Esophagus squamous epithelium (tissue), 5 donors: ENCODE results near the gene NCAPH2. TPM values are rescaled to one million over a fixed set of nuclear protein-coding genes. Genes with fewer than 3 reads are reported as not detected.

ENCODE experiments used
- DNase-seq: peaks from one replicate; lab custom pipeline; 2025; lab: John Stamatoyannopoulos, UW
- H3K27ac ChIP-seq, 4 donors: fragments of 200-600 bp; sonication (generic); one replicate each; pipeline ENCODE4 v1.5.1; 2016 to 2019; ENCODE audit warnings: mild to moderate bottlenecking in 1 of 4
- H3K27me3 ChIP-seq, 4 donors: fragments of 200-600 bp; sonication (generic); 1 replicate in 3 of 4; 2 replicates in 1 of 4; pipeline versions ENCODE4 v1.5.1 to v1.6.0; 2017 to 2021; ENCODE audit warnings: antibody characterized with exemption in 1 of 4
- H3K36me3 ChIP-seq, 3 donors: fragments of 200-600 bp; sonication (generic); one replicate each; pipeline ENCODE4 v1.5.1; 2016 to 2019
- H3K4me1 ChIP-seq, 3 donors: fragments of 200-600 bp; sonication (generic); one replicate each; pipeline ENCODE4 v1.5.1; 2017 to 2019
- H3K4me3 ChIP-seq, 4 donors: fragments of 200-600 bp; sonication (generic); 1 replicate in 3 of 4; 2 replicates in 1 of 4; pipeline ENCODE4 v1.5.1; 2016 to 2019; ENCODE audit warnings: mild to moderate bottlenecking in 2 of 4, moderate library complexity in 1 of 4
- H3K9me3 ChIP-seq, 3 donors: fragments of 200-600 bp; sonication (generic); one replicate each; pipeline ENCODE4 v1.5.1; 2016 to 2019
- POLR2A ChIP-seq, 4 donors: fragments of 450-650 bp; IDR thresholded peaks; one replicate each; pipeline ENCODE4 v1.6.1; 2017; ENCODE audit warnings: antibody characterized with exemption in 4 of 4, mild to moderate bottlenecking in 4 of 4, moderate library complexity in 3 of 4
- WGBS, 2 donors: methylation state at CpG; one replicate each; pipeline ENCODE4 v1.1.5; 2018; 5-methylcytosine and 5-hydroxymethylcytosine counted together
- intact Hi-C: fragments of 100-400 bp; cut with DNase I; formaldehyde crosslinking; loops from one replicate; pipeline ENCODE4 v1.15.0; 2022
- total RNA-seq, 4 donors: library from RNA; depleted of rRNA; stranded (reverse); fragments of >200 nt; gene quantifications; one replicate each; pipeline ENCODE4 v1.1.0, GENCODE V29; 2016
- TF ChIP-seq, protein P1 (sequence below), 6 experiments: fragments of 450-650 bp in 4 of 6; fragments of 200-600 bp in 2 of 6; sonication (generic) in 2 of 6; IDR thresholded peaks; one replicate each; pipeline ENCODE4 v1.5.1; 2016 to 2019; ENCODE audit warnings: antibody characterized with exemption in 6 of 6, mild to moderate bottlenecking in 4 of 6, moderate library complexity in 4 of 6
- donor health status: DM: yes; HTN: yes; CAD: no.

The NCAPH2 gene
- total RNA-seq, 4 donors from 2014 or later, result 30.2 to 42.6 (median 38.5) TPM

DNA sequence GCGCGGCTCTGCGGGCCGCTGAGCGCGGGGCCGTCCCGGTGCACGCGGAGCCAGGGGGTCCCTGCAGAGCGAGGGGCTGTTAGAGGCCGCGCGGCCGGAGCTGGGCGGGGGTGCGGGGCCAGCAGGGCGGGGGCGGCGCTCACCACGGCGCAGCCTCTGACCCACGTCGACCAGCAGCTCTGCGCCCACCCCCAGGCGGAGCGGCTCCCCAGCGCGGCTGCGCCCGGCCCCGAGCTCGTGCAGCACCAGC, 17.8 kb downstream of the NCAPH2 start:
- Histone ChIP-seq H3K9me3 (no peaks in the 10 kb centered on the region), H3K4me1 (peaks cover 42 to 74% (median 47%) of the 10 kb centered on the region in 3 donors), H3K36me3 (peaks cover 25 to 33% (median 28%) of the 10 kb centered on the region in 3 donors), H3K27me3 (peaks cover 0 to 12% (median 0%) of the 10 kb centered on the region in 4 donors), H3K4me3 (peak overlapping the region; percentile 55 to 84 (median 67)), H3K27ac (peak overlapping the region; percentile 90 to 99 (median 95))
- intact Hi-C loops, result loop anchor here (10.0 kb wide), 1 partner anchor 89 kb away; no protein-coding TSS in a partner anchor
- no CpG with 5 or more reads among the region's 33 CpGs for WGBS, 2 donors
- TF ChIP-seq POLR2A (IDR thresholded peaks at IDR 0.05), result no peak
- TF ChIP-seq, protein P1, sequence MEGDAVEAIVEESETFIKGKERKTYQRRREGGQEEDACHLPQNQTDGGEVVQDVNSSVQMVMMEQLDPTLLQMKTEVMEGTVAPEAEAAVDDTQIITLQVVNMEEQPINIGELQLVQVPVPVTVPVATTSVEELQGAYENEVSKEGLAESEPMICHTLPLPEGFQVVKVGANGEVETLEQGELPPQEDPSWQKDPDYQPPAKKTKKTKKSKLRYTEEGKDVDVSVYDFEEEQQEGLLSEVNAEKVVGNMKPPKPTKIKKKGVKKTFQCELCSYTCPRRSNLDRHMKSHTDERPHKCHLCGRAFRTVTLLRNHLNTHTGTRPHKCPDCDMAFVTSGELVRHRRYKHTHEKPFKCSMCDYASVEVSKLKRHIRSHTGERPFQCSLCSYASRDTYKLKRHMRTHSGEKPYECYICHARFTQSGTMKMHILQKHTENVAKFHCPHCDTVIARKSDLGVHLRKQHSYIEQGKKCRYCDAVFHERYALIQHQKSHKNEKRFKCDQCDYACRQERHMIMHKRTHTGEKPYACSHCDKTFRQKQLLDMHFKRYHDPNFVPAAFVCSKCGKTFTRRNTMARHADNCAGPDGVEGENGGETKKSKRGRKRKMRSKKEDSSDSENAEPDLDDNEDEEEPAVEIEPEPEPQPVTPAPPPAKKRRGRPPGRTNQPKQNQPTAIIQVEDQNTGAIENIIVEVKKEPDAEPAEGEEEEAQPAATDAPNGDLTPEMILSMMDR (IDR thresholded peaks at IDR 0.05), result peak in 1 of 6 experiments; percentile 16
- DNase-seq, result no peak

DNA sequence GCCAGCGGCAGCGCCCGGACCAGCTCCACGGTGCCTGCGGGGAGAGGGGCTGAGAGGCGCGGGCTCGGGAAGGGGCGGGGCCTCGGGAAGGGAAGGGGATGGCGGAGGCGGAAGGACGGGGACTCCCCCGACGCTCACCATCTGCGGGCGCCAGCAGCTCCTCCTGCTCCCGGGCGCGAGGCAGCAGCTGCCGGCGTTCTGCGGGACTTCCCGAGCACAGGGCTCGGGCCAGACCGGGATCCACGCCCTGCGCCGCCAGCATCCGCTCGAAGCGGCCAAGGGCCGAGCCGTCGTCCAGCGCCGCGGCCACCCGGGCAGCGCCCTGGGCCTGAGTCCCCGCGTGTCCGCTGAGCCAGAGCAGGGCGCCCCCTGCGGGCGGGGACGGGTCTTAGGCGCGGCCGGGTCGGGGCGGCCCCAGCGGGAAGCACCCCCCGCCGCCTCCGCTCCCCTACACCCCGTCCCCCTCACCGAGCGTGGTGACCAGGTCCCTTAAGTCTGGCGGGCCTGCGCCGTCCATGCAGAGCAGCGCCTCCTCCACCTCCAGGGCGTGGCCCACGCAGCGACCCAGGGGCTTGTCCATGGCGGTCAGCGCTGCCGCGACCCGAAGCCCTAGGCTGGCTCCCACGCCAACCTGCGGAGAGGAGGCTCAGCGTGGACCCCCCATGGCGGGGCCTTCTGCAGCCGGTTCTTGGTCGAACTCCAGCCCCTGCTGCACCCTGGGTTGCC, 18.2 kb downstream of the NCAPH2 start:
- H3K27me3 ChIP-seq, result peaks cover 0 to 17% (median 0%) of the 10 kb centered on the region in 4 donors
- H3K4me3 ChIP-seq, result peak overlapping the region; percentile 55 to 84 (median 67)
- peaks cover 42 to 79% (median 47%) of the 10 kb centered on the region in 3 donors for H3K4me1 ChIP-seq
- DNase-seq, result no peak
- no CpG with 5 or more reads among the region's 77 CpGs for WGBS, 2 donors
- TF ChIP-seq, protein P1 (IDR thresholded peaks at IDR 0.05), result peak; percentile 52 to 85 (median 73)
- TF ChIP-seq POLR2A (IDR thresholded peaks at IDR 0.05), result no peak
- H3K9me3 ChIP-seq, result no peaks in the 10 kb centered on the region
- intact Hi-C loops, result loop anchor here (10.0 kb wide), 1 partner anchor 89 kb away; no protein-coding TSS in a partner anchor
- H3K27ac ChIP-seq, result peak overlapping the region; percentile 90 to 99 (median 95)
- peaks cover 25 to 28% (median 25%) of the 10 kb centered on the region in 3 donors for H3K36me3 ChIP-seq

DNA sequence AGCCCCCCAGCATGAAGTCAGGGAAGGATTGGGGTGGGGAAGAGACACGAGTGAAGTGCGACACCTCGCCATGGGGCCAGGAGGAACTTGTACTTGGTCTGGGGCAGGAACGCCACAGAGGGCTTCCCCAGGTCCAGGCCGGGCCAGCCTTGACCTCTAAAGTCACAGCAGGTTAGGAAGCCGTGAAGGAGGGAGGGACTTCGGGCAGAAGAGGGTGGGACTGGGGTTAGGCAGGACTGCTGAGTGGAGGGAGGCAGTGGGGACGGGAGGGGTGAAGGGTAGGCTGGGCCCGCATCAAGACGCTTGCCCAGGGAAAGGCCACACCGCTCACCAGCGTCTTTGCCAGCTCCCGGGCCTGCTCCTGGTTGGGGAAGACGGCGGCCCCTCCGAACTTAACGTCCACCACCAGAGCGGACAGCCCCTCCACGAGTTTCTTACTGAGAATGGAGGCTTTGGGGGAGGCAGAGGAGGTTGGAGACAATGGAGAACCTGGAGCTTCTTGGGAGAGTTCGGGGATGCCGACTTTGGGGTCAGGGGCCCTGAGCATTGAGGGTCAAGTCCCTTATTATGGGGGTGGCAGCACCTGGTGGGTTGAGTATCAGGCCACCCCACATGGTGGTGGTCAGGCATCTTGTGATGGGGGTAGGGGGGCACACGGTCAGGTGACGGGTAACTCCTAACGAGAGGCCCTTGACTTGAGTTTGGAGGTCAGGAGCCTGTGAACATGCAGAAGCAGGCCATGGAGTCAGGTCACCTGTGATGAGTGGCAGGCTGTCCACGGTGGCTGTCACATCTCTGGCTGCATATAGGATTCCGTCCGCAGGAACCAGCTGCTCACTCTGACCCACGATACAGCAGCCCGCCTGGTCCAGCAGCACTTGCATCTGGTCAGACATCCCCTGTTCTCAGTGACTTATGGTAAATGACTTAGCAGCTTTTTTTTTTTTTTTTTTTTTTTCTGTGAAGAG, 19.1 kb downstream of the NCAPH2 start:
- H3K4me1 ChIP-seq, result peaks cover 42 to 88% (median 51%) of the 10 kb centered on the region in 3 donors
- intact Hi-C loops, result loop anchor here (10.0 kb wide), 1 partner anchor 88 kb away; no protein-coding TSS in a partner anchor
- peaks cover 0 to 26% (median 0%) of the 10 kb centered on the region in 4 donors for H3K27me3 ChIP-seq
- DNase-seq, result no peak
- 31 to 45% methylated on average over 15 to 22 of the region's 29 CpGs for WGBS, 2 donors
- TF ChIP-seq, protein P1 (IDR thresholded peaks at IDR 0.05), result no peak
- peak in 1 of 4 donors; percentile 56 for TF ChIP-seq POLR2A (IDR thresholded peaks at IDR 0.05)
- no peaks in the 10 kb centered on the region for H3K9me3 ChIP-seq
- peak overlapping the region; percentile 90 to 99 (median 95) for H3K27ac ChIP-seq
- peak overlapping the region; percentile 55 to 84 (median 67) for H3K4me3 ChIP-seq
- peaks cover 16 to 20% (median 19%) of the 10 kb centered on the region in 3 donors for H3K36me3 ChIP-seq

DNA sequence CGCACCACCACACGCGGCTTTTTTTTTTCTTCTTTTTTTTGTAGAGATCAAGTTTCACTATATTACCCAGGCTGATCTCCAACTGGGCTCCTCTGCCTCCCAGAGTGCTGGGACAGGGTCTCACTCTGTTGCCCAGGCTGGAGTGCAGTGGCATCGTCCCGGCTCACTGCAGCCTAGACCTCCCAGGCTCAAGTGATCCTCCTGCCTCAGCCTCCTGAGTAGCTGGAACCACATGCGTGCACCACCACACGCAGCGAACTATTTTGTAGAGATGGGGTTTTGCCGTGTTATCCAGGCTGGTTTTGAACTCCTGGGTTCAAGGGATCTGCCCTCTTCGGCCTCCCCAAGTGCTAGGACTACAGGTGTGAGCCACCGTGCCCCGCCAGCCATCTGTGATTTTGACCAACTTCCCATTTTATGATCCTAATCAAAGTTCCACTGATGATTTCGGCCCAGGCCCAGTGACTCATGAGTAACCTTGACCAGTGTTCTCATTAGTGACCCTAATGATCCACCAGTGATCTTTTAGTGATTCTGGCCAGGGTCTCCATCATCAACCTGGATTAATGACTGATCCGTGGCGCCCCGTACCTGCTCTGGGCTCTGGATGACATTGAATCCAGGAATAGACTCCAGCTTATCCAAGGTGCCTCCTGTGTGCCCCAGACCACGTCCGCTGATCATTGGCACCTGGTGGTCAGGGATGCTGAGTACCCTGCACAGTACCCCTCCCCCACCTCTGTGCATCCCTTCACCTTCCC, 20.1 kb downstream of the NCAPH2 start:
- Histone ChIP-seq H3K27ac (peak overlapping the region; percentile 96 to 100 (median 98)), H3K4me3 (peak overlapping the region in 2 of 4 donors; percentile 66 to 87), H3K4me1 (peaks cover 46 to 96% (median 57%) of the 10 kb centered on the region in 3 donors), H3K27me3 (peaks cover 0 to 31% (median 0%) of the 10 kb centered on the region in 4 donors), H3K36me3 (peaks cover 6 to 11% (median 10%) of the 10 kb centered on the region in 3 donors), H3K9me3 (no peaks in the 10 kb centered on the region)
- no peak for DNase-seq
- WGBS, 2 donors, result 89% methylated on average over 15 to 18 of the region's 18 CpGs
- TF ChIP-seq POLR2A (IDR thresholded peaks at IDR 0.05), result no peak
- TF ChIP-seq, protein P1 (IDR thresholded peaks at IDR 0.05), result no peak
- intact Hi-C loops, result loop anchor here (10.0 kb wide), 1 partner anchor 87 kb away; no protein-coding TSS in a partner anchor
